ENCODE results near the gene SERTAD1. TPM values are rescaled to one million over a fixed set of nuclear protein-coding genes. Genes with fewer than 3 reads are reported as not detected.

SERTAD1 gene
- total RNA-seq, 1 donor from 2014 or later = 14.8 TPM

DNA sequence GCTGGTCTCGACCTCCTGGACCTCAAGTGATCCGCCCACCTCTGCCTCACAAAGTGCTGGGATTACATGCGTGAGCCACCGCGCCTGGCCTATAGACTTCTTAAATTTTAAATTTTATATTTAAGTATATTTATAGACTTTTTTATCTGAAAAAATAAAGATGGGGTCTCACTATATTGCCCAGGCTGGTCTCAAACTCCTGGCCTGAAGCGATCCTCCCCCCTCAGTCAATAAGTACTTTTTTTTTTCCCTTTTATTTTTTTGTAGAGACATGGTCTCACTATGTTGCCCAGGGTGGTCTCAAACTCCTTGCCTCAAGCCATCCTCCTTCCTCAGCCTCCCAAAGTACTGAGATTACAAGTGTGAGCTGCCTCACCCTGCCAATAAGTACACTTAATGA is 1.9 kb downstream of the SERTAD1 start:
- H3K4me1 Mint-ChIP-seq (ENCODE audit: low read depth) = peaks cover 31% of the 10 kb centered on the region
- H3K27me3 Mint-ChIP-seq (ENCODE audit: low read depth) = no peaks in the 10 kb centered on the region
- peak overlapping the region; percentile 87 for H3K27ac Mint-ChIP-seq (ENCODE audit: unreplicated experiment)
- DNase-seq (ENCODE audit: low spot score) = no peak
- no peaks in the 10 kb centered on the region for H3K9me3 Mint-ChIP-seq (ENCODE audit: low read depth)
- no peak for TF ChIP-seq CTCF (IDR thresholded peaks at IDR 0.05)
- peaks cover 6% of the 10 kb centered on the region for H3K36me3 Mint-ChIP-seq (ENCODE audit: low read depth)
- H3K4me3 Mint-ChIP-seq (ENCODE audit: unreplicated experiment) = peak overlapping the region; percentile 63

DNA sequence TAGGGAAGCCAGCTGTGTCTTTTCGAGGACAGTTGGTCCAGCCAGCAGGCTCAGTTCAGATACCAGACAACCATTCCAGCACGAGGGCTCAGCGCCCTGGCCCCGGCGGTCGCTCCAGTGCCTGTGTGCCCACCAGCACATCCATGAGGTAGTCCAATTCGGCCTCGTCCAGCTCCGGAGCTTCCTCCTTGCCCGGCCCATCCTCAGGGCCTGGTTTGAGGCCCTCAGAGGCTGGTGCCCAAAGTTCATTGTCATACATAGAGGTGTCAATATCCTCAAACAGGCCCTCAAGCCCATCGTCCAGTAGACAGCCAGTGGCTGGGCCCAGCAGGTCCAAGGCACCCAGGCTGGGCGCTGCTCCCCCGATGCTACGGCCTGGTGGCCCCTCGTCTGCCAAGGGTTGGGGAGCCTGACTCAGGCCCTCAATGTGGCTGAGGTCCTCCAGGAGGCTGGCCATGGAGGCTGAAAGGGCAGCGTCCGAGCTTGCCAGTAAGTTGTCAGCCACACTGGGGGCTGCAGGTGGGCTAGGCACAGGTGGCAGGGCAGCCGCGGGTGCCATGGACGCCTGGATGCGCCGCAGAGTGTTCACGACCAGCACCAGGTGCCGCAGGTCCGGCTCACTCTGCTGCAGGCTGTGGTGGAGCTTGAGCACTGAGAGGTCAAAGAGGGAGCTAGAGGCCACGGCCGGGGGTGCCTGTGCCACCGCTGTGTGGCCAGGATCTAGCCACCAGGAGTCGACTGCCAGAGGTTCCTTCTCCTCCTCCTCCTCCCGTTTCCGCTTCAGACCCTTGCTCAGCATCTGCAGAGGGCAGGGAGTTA is 2.8 kb downstream of the SERTAD1 start:
- Mint-ChIP-seq H3K27ac (ENCODE audit: unreplicated experiment) (peak overlapping the region; percentile 84), H3K4me3 (ENCODE audit: unreplicated experiment) (no peak overlapping the region), H3K27me3 (ENCODE audit: low read depth) (no peaks in the 10 kb centered on the region), H3K4me1 (ENCODE audit: low read depth) (peaks cover 31% of the 10 kb centered on the region), H3K9me3 (ENCODE audit: low read depth) (no peaks in the 10 kb centered on the region), H3K36me3 (ENCODE audit: low read depth) (peaks cover 6% of the 10 kb centered on the region)
- DNase-seq (ENCODE audit: low spot score) = no peak
- no peak for TF ChIP-seq CTCF (IDR thresholded peaks at IDR 0.05)

- TF ChIP-seq CTCF (IDR thresholded peaks at IDR 0.05) = no peak
- H3K9me3 Mint-ChIP-seq (ENCODE audit: low read depth) = no peaks in the 10 kb centered on the region
- no peak for DNase-seq (ENCODE audit: low spot score)
- H3K27ac Mint-ChIP-seq (ENCODE audit: unreplicated experiment) = peak overlapping the region; percentile 84
- H3K4me1 Mint-ChIP-seq (ENCODE audit: low read depth) = peaks cover 32% of the 10 kb centered on the region
- no peaks in the 10 kb centered on the region for H3K27me3 Mint-ChIP-seq (ENCODE audit: low read depth)
- peaks cover 6% of the 10 kb centered on the region for H3K36me3 Mint-ChIP-seq (ENCODE audit: low read depth)
- H3K4me3 Mint-ChIP-seq (ENCODE audit: unreplicated experiment) = peak overlapping the region; percentile 4
Measured at GRCh38 chr19:40421993-40422747, 3.6 kb downstream of the SERTAD1 start.

GRCh38 chr19:40420766-40421765 is 4.7 kb downstream of the SERTAD1 start:
- Mint-ChIP-seq H3K4me1 (ENCODE audit: low read depth) (peaks cover 32% of the 10 kb centered on the region), H3K36me3 (ENCODE audit: low read depth) (peaks cover 6% of the 10 kb centered on the region), H3K27ac (ENCODE audit: unreplicated experiment) (peak overlapping the region; percentile 84), H3K27me3 (ENCODE audit: low read depth) (no peaks in the 10 kb centered on the region), H3K4me3 (ENCODE audit: unreplicated experiment) (peak overlapping the region; percentile 79), H3K9me3 (ENCODE audit: low read depth) (no peaks in the 10 kb centered on the region)
- peak; percentile 100 for TF ChIP-seq CTCF (IDR thresholded peaks at IDR 0.05)
- DNase-seq (ENCODE audit: low spot score) = peak; percentile 94

Data from chondrocyte (in vitro differentiated cells).